Stomach (tissue), 4 donors: ENCODE results near the gene SETD4.

ENCODE experiments used
- POLR2AphosphoS5 ChIP-seq, 3 donors: sonication (generic); formaldehyde crosslinking; IDR thresholded peaks; one replicate each; pipeline ENCODE4 v1.6.1; 2016; ENCODE audit warnings: antibody characterized with exemption in 3 of 3
- TF ChIP-seq, protein P1 (sequence below), 7 experiments: fragments of 450-650 bp in 4 of 7; fragments of 200-600 bp in 3 of 7; sonication (generic) in 3 of 7; IDR thresholded peaks; one replicate each; pipeline ENCODE4 v1.5.1; 2016 to 2019; ENCODE audit warnings: antibody characterized with exemption in 7 of 7, control low read depth in 2 of 7, mild to moderate bottlenecking in 1 of 7

DNA sequence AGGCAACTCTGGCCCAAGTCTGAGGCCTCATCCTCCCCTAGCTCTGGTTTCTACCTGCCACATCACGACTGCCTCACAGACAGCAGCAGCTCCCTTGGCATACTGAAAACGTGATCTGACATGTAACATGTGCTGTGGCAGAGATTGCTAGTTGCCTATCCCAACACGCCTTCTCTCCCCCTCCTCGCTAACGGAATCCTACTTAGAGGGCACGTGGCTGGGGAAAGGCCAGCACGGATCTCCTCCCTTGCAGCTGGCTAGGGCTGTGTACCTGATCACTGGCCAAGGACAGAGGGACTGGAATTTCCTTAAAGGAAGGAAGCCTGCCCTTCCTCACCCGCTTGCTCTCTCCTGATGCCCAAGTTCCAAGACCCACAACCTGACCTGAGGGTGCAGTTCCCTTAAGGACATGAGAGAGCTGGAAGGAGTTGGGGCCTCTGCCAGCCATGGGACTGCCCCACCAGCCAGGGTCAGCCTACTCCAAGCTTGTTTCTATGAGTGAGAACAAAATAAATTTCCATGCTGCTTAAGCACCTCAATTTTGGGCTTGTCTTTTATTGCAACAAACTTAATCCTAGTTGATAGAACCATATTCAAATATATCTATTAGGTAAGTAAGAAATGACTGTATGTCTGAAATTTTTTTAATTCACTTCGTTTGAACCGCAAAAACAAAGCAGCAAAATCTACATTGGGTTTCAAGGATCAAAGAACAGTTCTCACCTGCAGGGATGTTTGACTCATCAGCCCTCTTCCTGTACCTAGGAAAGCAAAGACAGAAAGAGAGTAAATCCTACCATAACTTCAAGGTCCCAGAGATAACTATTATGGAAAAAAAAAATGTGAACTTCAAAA lies 7.2 kb downstream of the SETD4 start:
- TF ChIP-seq, protein P1, sequence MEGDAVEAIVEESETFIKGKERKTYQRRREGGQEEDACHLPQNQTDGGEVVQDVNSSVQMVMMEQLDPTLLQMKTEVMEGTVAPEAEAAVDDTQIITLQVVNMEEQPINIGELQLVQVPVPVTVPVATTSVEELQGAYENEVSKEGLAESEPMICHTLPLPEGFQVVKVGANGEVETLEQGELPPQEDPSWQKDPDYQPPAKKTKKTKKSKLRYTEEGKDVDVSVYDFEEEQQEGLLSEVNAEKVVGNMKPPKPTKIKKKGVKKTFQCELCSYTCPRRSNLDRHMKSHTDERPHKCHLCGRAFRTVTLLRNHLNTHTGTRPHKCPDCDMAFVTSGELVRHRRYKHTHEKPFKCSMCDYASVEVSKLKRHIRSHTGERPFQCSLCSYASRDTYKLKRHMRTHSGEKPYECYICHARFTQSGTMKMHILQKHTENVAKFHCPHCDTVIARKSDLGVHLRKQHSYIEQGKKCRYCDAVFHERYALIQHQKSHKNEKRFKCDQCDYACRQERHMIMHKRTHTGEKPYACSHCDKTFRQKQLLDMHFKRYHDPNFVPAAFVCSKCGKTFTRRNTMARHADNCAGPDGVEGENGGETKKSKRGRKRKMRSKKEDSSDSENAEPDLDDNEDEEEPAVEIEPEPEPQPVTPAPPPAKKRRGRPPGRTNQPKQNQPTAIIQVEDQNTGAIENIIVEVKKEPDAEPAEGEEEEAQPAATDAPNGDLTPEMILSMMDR (IDR thresholded peaks at IDR 0.05): no peak
- no peak for TF ChIP-seq POLR2AphosphoS5 (IDR thresholded peaks at IDR 0.05)
